Activated naive CD8-positive, alpha-beta T cell treated with anti-CD3 and anti-CD28 coated beads, Interleukin-2, amount 50 U/mL, for 16 hours (primary cell): ENCODE data around the gene APOBEC3C.
"Not testable (repeated sequence)": the region's sequence is repeated elsewhere in the genome, so short reads cannot be mapped to it uniquely, and the experiment has no call there.

Source experiments
- DNase-seq: peaks from one replicate; pipeline ENCODE4 v3.0.0-alpha.2; 2020; ENCODE audit warnings: low read depth, low spot score

APOBEC3C gene

GRCh38 chr22:39013942-39014722 lies at the start of gene APOBEC3C:
TSS of gene APOBEC3C (plus strand) at chr22:39014257. CDS start at chr22:39014363, 106 bp downstream.
- peak; percentile 41 for DNase-seq

- no peak for DNase-seq
These were observed 49.8 kb upstream of the APOBEC3C start for GRCh38 chr22:38964306-38964705.

GRCh38 chr22:38964989-38965388 lies 49.1 kb upstream of the APOBEC3C start:
- DNase-seq = no peak

GRCh38 chr22:38965614-38966379 lies 48.3 kb upstream of the APOBEC3C start:
- DNase-seq = no peak

- no peak for DNase-seq
These were observed 47.7 kb upstream of the APOBEC3C start for GRCh38 chr22:38966380-38966702.

GRCh38 chr22:38966942-38967341 lies 47.1 kb upstream of the APOBEC3C start:
- DNase-seq = no peak

GRCh38 chr22:38967451-38968450 lies 46.3 kb upstream of the APOBEC3C start:
- no peak for DNase-seq

- DNase-seq = no peak
These were observed 45.3 kb upstream of the APOBEC3C start for GRCh38 chr22:38968801-38969200.

- no peak for DNase-seq
These were observed 43.5 kb upstream of the APOBEC3C start for GRCh38 chr22:38970551-38970950.

GRCh38 chr22:38971202-38971601 lies 42.9 kb upstream of the APOBEC3C start:
- DNase-seq = no peak

- DNase-seq = no peak
These were observed 42.3 kb upstream of the APOBEC3C start for GRCh38 chr22:38971791-38972190.

GRCh38 chr22:38972558-38972957 lies 41.5 kb upstream of the APOBEC3C start:
- DNase-seq = no peak

GRCh38 chr22:38973289-38974169 lies 40.5 kb upstream of the APOBEC3C start:
- no peak for DNase-seq

- DNase-seq = no peak
These were observed 39.8 kb upstream of the APOBEC3C start for GRCh38 chr22:38974170-38974825.

- no peak for DNase-seq
These were observed 39.3 kb upstream of the APOBEC3C start for GRCh38 chr22:38974826-38975175.

GRCh38 chr22:38977289-38977688 lies 36.8 kb upstream of the APOBEC3C start:
- DNase-seq = not testable (repeated sequence)

GRCh38 chr22:38980587-38980986 lies 33.5 kb upstream of the APOBEC3C start:
- DNase-seq = not testable (repeated sequence)

GRCh38 chr22:38981005-38981991 lies 32.8 kb upstream of the APOBEC3C start:
- DNase-seq = no peak
